Omental fat pad (tissue), 4 donors: ENCODE measurements around the gene AVL9. TPM values are rescaled to one million over a fixed set of nuclear protein-coding genes. Genes with fewer than 3 reads are reported as not detected.
"Not testable (repeated sequence)": the region's sequence is repeated elsewhere in the genome, so short reads cannot be mapped to it uniquely, and the experiment has no call there.

ENCODE experiments used
- ATAC-seq: fragments of 150-250 bp; one replicate; pipeline ENCODE4 v1.9.1; 2016; ENCODE audit warnings: mild to moderate bottlenecking, moderate library complexity; ENCODE audit not compliant: low FRiP score
- DNase-seq: peaks from one replicate; pipeline ENCODE4 v3.0.0-alpha.2; 2019; ENCODE audit warnings: low spot score
- total RNA-seq, 4 donors: library from RNA; depleted of rRNA; stranded (reverse); fragments of >200 nt; gene quantifications; one replicate each; pipeline ENCODE4 v1.1.0, GENCODE V29; 2016
- TF ChIP-seq, protein P1 (sequence below), 3 donors: fragments of 450-650 bp; IDR thresholded peaks; one replicate each; pipeline ENCODE4 v1.5.1; 2016 to 2017; ENCODE audit warnings: antibody characterized with exemption in 3 of 3, mild to moderate bottlenecking in 3 of 3, moderate library complexity in 2 of 3

Gene AVL9
- total RNA-seq, 4 donors from 2014 or later, result 20.7 to 42.2 (median 29.2) TPM

DNA sequence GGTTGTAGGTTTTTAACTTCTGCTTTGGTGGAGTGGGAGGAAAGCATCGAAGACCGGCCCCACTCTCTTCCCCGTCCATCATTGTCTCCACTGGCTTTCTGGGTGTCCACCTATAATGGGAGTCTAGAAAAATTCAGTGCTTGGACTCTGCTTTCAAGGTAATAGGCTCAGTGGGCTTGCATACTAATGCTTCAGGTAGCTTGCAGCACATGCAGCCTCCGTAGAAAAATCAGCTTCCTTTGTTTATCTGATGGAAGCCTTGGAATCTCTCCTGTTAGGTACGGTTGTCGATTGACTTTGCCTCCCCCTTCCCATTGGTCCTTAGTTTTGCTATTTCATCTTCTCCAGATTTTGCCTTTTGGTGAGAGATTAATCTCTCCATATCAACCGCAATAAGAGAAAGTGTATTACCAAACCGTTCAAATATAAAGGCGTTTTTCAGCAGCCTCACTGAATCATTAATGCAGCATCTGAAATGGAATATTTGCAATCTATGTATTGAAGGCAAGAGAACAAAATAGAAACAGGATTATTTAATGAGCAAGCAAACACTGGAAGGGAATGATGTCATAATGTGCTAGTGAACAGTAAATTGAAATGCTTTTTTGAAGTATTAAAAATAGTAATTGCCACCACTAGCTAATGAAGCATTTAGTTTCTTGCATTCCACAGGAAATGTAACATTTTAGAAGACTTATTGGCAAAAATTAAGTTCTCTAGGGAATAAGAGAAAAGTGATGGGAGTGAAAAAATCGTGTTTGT lies 944 bp downstream of the AVL9 start:
- ATAC-seq (no peak), DNase-seq (no peak)
- TF ChIP-seq, protein P1, sequence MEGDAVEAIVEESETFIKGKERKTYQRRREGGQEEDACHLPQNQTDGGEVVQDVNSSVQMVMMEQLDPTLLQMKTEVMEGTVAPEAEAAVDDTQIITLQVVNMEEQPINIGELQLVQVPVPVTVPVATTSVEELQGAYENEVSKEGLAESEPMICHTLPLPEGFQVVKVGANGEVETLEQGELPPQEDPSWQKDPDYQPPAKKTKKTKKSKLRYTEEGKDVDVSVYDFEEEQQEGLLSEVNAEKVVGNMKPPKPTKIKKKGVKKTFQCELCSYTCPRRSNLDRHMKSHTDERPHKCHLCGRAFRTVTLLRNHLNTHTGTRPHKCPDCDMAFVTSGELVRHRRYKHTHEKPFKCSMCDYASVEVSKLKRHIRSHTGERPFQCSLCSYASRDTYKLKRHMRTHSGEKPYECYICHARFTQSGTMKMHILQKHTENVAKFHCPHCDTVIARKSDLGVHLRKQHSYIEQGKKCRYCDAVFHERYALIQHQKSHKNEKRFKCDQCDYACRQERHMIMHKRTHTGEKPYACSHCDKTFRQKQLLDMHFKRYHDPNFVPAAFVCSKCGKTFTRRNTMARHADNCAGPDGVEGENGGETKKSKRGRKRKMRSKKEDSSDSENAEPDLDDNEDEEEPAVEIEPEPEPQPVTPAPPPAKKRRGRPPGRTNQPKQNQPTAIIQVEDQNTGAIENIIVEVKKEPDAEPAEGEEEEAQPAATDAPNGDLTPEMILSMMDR (IDR thresholded peaks at IDR 0.05), result no peak

GRCh38 chr7:32499755-32500154 lies 4.5 kb downstream of the AVL9 start:
- DNase-seq, ATAC-seq: not testable (repeated sequence)

GRCh38 chr7:32500216-32500615 lies 4.9 kb downstream of the AVL9 start:
- ATAC-seq, result not testable (repeated sequence)

GRCh38 chr7:32500922-32501341 lies 5.6 kb downstream of the AVL9 start:
- ATAC-seq (no peak), DNase-seq (no peak)
- TF ChIP-seq, protein P1 (IDR thresholded peaks at IDR 0.05), result no peak

More at GRCh38 chr7:32500216-32500615, 4.9 kb downstream of the AVL9 start:
- DNase-seq, result not testable (repeated sequence)

GRCh38 chr7:32501522-32501921 lies 6.2 kb downstream of the AVL9 start:
- TF ChIP-seq, protein P1 (IDR thresholded peaks at IDR 0.05), result no peak
- DNase-seq (no peak), ATAC-seq (no peak)

GRCh38 chr7:32502728-32503127 lies 7.4 kb downstream of the AVL9 start:
- DNase-seq, result no peak
- ATAC-seq, result no peak
- TF ChIP-seq, protein P1 (IDR thresholded peaks at IDR 0.05), result no peak

- TF ChIP-seq, protein P1 (IDR thresholded peaks at IDR 0.05), result no peak
- ATAC-seq (no peak), DNase-seq (no peak)
Measured at GRCh38 chr7:32506266-32507054, 11.2 kb downstream of the AVL9 start.

DNA sequence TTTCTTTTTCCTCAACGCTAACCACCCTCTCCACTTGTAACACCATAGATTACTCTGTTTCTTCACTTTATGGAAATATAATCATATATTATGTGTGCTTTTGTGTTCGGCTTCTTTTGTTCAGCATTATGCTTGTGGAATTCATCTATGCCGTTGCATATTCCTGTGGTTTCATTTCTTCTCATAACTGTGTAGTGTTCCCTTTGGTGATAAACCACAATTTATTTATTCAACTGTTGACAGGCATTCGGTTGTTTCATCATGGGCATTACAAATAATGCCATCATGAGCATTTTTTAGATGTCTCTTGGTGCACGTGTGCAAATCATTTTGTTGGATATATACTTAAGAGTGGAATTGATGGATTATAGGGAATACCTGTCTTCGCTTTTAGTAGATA lies 12.1 kb downstream of the AVL9 start:
- TF ChIP-seq, protein P1 (IDR thresholded peaks at IDR 0.05), result no peak
- DNase-seq (no peak), ATAC-seq (no peak)
